ENCODE results near the gene CCDC122. TPM values are rescaled to one million over a fixed set of nuclear protein-coding genes. Genes with fewer than 3 reads are reported as not detected.

The CCDC122 gene
- total and polyA plus RNA-seq, 9 of the 15 experiments (the other 6 are each of a cell fraction or from before 2014, with no cell fraction given) = not detected

- TF ChIP-seq ZNF407 (IDR thresholded peaks at IDR 0.05; ENCODE audit: low read depth) (no peak), SFPQ (IDR thresholded peaks at IDR 0.05; ENCODE audit: low read depth, low read length) (no peak), PCBP1 (IDR thresholded peaks at IDR 0.05; ENCODE audit: low read depth, low read length, poor library complexity, severe bottlenecking) (no peak)
These were observed 1.8 kb downstream of the CCDC122 start (continued) for GRCh38 chr13:43877766-43878165.

Data from K562 (cell line).